Measurements from ENCODE around the gene IL4R.
"Not testable (repeated sequence)": the region's sequence is repeated elsewhere in the genome, so short reads cannot be mapped to it uniquely, and the experiment has no call there.

IL4R gene

DNA sequence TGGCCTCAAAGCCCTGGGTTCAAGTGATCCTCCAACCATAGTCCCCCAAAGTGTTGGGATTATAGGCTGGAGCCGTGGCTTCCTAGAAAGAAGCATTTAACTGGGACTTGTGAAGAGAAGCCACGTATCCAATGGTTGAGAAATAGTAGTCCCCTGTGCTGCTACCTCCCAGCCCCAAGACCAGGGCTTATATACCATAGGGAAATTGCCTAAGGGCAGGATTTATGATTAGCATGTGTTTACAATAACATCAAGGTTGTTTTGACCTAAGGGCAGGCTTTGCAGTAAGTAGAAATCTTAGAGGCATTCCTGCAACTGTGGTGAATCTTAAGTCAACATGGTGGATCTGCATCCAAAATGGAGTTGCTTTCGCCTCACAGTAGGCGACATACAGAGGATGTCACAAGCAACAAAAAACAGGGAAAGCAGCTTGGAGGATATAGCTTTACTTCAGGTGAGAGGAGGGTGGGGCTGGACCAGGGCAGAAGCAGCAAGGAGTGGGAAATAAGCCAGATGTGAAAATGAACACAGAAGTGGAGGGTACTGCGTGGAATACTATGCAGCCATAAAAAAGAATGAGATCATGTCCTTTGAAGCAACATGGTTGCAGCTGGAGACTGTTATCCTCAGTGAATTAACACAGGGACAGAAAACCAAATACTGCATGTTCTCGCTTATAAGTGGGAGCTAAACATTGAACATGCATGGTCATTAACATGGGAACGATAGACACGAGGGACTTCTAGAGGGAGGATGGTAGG lies 26.5 kb upstream of the IL4R start:
- in situ Hi-C loops (cut with MboI; ENCODE audit: low pct_unique_long_range_greater_than_20kb, low sequenced_read_pairs): no loop called here

GRCh38 chr16:27287887-27288286 lies 25.9 kb upstream of the IL4R start:
- in situ Hi-C loops (cut with MboI; ENCODE audit: low pct_unique_long_range_greater_than_20kb, low sequenced_read_pairs): no loop called here
- no peak for DNase-seq

More for the DNA sequence above, 26.5 kb upstream of the IL4R start:
- no peak for DNase-seq

GRCh38 chr16:27288313-27288712 lies 25.5 kb upstream of the IL4R start:
- in situ Hi-C loops (cut with MboI; ENCODE audit: low pct_unique_long_range_greater_than_20kb, low sequenced_read_pairs); DNase-seq: not testable (repeated sequence)

- in situ Hi-C loops (cut with MboI; ENCODE audit: low pct_unique_long_range_greater_than_20kb, low sequenced_read_pairs): no loop called here
Measured at GRCh38 chr16:27289669-27290068, 24.1 kb upstream of the IL4R start.

GRCh38 chr16:27290562-27290961 lies 23.2 kb upstream of the IL4R start:
- DNase-seq: no peak
- in situ Hi-C loops (cut with MboI; ENCODE audit: low pct_unique_long_range_greater_than_20kb, low sequenced_read_pairs): no loop called here

More at GRCh38 chr16:27289669-27290068, 24.1 kb upstream of the IL4R start:
- DNase-seq: no peak

DNA sequence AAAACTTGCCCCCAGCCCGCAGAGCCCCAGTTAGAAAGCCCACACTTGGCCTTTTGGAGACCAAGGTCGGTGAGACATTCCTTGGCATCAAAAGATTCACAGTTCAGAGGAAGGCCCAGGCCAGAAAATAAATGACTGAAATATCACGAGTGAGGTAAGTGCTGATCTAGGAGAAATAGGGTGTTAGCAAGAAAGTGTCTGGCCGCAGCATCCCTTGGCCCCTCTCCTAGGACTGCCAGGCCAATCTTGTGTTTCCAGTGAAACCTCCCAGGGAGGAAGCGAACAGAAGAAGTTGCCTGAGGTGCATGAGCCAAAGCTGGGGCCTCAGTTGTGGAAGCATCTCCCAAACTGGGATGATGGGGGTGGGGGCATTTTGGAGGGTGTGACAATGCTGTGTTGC lies 22.7 kb upstream of the IL4R start:
- in situ Hi-C loops (cut with MboI; ENCODE audit: low pct_unique_long_range_greater_than_20kb, low sequenced_read_pairs): no loop called here
- no peak for DNase-seq

GRCh38 chr16:27291722-27292240 lies 22.0 kb upstream of the IL4R start:
- in situ Hi-C loops (cut with MboI; ENCODE audit: low pct_unique_long_range_greater_than_20kb, low sequenced_read_pairs): no loop called here
- DNase-seq: no peak

- in situ Hi-C loops (cut with MboI; ENCODE audit: low pct_unique_long_range_greater_than_20kb, low sequenced_read_pairs): no loop called here
- DNase-seq: no peak
Measured at GRCh38 chr16:27293343-27293742, 20.4 kb upstream of the IL4R start.

DNA sequence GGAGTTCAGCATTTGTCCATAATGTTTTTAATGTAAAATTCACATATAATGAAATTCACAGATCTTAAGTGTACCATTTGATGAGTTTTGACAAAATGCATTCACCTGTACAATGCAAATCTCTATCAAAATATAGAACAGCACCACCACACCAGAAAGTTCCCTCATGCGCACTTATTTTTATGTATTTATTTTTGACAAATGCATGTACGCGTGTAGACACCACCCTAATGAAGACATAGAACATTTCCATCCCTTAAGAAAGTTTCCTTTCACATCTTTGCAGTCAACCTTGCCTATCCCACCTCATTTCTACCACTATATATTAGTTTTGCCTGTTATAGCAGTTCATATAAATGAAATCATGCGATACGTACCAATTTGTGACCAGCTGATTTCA lies 15.6 kb upstream of the IL4R start:
- no peak for DNase-seq
- in situ Hi-C loops (cut with MboI; ENCODE audit: low pct_unique_long_range_greater_than_20kb, low sequenced_read_pairs): no loop called here

DNA sequence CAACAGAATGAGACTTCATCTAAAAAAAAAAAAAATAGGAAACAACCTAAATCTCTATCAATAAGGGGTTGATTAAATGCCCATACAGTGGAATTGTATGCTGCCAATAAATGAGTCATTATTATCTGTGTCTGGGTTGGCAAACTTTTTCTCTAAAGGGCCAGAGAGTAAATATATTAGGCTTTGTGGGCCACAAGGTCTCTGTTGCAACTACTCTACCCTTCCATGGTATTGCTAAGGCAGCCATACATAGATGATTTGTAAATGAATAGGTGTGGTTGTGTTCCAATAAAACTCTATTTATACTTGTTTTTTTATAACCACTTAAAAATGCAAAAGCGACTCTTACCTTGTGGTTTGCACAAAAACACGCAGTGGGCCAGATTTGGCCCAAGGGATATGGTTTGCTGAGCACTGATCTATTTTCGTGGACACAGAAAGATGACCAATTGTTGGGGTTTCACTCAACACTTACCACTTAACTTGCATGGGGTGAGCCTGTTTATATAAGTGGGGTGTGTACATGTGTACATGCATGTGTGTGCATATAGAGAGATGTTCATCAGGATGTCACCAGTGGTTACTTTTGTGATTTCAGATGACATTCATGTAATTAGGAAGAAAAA lies 12.4 kb upstream of the IL4R start:
- no peak for DNase-seq
- in situ Hi-C loops (cut with MboI; ENCODE audit: low pct_unique_long_range_greater_than_20kb, low sequenced_read_pairs): no loop called here

GRCh38 chr16:27302126-27302525 lies 11.6 kb upstream of the IL4R start:
- no peak for DNase-seq
- in situ Hi-C loops (cut with MboI; ENCODE audit: low pct_unique_long_range_greater_than_20kb, low sequenced_read_pairs): no loop called here

DNA sequence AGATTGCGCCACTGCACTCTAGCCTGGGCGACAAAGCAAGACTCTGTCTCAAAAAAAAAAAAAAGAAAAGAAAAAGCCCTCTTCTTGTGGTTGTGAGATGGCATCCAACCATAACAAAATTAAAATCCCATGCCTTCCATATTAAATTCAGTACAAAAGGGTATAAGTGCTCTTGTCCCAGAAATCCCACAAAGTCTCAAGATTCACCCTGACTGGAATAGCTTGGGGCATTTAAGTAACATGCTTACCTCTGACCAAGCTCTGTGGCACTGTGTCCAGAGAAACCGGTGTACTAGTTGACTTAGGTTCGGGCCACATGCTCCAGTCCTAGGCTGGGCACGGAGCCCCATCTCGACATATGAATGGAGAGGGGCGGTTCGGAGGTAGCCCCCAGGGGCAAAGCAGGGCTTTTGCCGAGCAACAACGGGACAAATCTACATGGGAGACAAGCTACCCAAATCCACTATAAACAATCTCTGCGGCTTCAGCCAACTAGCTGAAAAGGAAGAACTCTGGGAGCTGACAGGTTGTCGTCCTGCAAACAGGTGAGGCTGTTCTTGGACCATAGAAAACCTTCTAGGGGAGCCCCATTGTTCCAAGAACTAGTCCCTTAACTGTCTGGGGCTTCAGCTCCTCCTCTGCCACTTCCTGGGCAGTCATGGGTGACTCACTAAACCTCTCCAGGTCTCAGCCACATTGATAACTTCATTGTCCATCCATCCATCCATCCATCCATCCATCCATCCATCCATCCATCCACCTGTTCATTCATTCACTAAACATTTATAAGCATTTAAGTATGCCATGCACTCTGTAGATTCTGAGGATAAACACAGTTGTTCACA lies 10.3 kb upstream of the IL4R start:
- DNase-seq: no peak
- in situ Hi-C loops (cut with MboI; ENCODE audit: low pct_unique_long_range_greater_than_20kb, low sequenced_read_pairs): no loop called here

DNA sequence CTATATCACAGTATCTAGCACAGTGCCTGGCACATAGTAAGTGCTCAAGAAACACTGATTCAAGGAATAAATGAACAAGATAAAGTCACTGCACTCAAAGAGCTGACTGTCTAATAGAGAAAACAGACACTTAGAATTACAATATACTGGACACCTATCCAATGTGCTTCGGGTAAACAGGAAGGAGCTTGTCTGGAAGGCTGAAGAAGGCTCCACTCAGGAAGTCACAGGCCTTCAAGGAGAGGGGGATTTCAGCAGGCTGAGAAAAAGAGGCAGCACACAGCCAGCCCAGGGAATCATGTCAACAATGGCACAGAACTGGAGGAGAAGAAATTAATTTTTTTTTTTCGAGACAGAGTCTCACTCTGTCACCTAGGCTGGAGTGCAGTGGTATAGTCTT lies 9.7 kb upstream of the IL4R start:
- in situ Hi-C loops (cut with MboI; ENCODE audit: low pct_unique_long_range_greater_than_20kb, low sequenced_read_pairs): no loop called here
- no peak for DNase-seq

DNA sequence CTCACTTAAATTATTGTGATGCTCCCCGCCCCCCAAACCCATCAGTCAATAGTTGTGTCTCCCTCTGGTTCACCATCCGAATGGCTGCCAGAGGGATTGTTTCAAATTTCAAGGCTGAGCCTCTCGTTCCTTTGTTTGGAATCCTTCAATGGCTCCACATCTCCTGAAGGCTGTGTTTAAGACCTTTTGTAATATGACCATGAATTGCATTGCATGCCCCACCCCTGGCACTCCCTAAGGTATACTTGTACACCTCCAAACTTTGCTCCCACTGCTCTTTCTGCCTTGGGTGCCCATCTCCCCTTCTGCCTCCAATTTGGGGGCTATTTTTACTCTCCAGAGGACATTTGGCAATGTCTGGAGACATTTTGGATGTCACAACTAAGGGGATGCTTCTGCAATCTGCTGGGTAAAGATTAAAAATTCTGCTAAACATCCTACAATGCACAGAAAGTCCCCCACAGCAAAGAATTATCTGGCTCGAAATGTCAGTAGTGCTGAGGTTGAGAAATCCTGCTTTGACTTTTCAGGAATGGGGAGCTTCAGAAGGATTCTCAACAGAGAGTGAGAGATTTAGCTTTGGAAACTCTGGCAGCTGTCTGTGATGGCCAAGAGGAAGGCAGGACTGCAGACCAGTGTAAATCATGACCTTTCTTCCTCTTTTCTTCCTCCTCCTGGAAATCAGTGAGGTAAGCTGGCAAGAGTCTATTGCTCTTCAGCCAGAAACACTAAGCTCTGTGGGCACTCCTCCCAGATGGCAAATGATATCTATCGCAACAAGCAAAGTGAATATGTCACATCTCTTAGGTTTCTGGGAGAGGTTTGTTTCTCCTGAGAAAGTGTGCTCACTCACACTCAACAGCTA lies 8.7 kb upstream of the IL4R start:
- in situ Hi-C loops (cut with MboI; ENCODE audit: low pct_unique_long_range_greater_than_20kb, low sequenced_read_pairs): no loop called here

GRCh38 chr16:27305839-27306442 lies 7.8 kb upstream of the IL4R start:
- no peak for DNase-seq
- in situ Hi-C loops (cut with MboI; ENCODE audit: low pct_unique_long_range_greater_than_20kb, low sequenced_read_pairs): no loop called here

More for the DNA sequence above, 8.7 kb upstream of the IL4R start:
- DNase-seq: peak; percentile 34

GRCh38 chr16:27308792-27309191 lies 5.0 kb upstream of the IL4R start:
- in situ Hi-C loops (cut with MboI; ENCODE audit: low pct_unique_long_range_greater_than_20kb, low sequenced_read_pairs): no loop called here

GRCh38 chr16:27310576-27311447 lies 3.0 kb upstream of the IL4R start:
- in situ Hi-C loops (cut with MboI; ENCODE audit: low pct_unique_long_range_greater_than_20kb, low sequenced_read_pairs): no loop called here
- no peak for DNase-seq

More at GRCh38 chr16:27308792-27309191, 5.0 kb upstream of the IL4R start:
- no peak for DNase-seq

GRCh38 chr16:27311448-27311830 lies 2.3 kb upstream of the IL4R start:
- in situ Hi-C loops (cut with MboI; ENCODE audit: low pct_unique_long_range_greater_than_20kb, low sequenced_read_pairs): no loop called here
- no peak for DNase-seq
